SK-N-SH (cell line): ENCODE data around the gene LHFPL5. TPM values are rescaled to one million over a fixed set of nuclear protein-coding genes. Genes with fewer than 3 reads are reported as not detected.

Experiments
- CTCF ChIA-PET: fragments of 300-600, 350-600 bp; formaldehyde crosslinking; extraction: SDS; loops from one replicate; lab custom pipeline; 2021; lab: Yijun Ruan, JAX
- POLR2A ChIA-PET: fragments of 350-600 bp; sonication (Branson Sonifier 250); formaldehyde crosslinking; extraction: SDS; loops from one replicate; lab custom pipeline; 2020; ENCODE audit warnings: antibody characterized with exemption, inconsistent platforms; lab: Yijun Ruan, JAX
- DNase-seq: peaks from one replicate; pipeline ENCODE4 v3.0.0; 2012
- H2AFZ ChIP-seq: fragments of 200-600 bp; sonication (generic); 2 replicates; pipeline ENCODE4 v1.8.1; 2016; ENCODE audit warnings: antibody characterized with exemption, mild to moderate bottlenecking, low read depth
- H3F3A ChIP-seq: fragments of 200-600 bp; sonication (generic); replicated peaks from 2 replicates; pipeline ENCODE3; 2016; ENCODE audit warnings: antibody characterized with exemption, mild to moderate bottlenecking; ENCODE audit not compliant: insufficient read depth
- H3K27ac ChIP-seq, 2 experiments: fragments of 200-500 bp in 1 of 2; fragments of 200-600 bp in 1 of 2; sonication (Bioruptor generic) in 1 of 2; sonication (generic), shearing (Covaris generic) in 1 of 2; 2 replicates each; pipeline versions ENCODE4 v1.5.1 to v1.6.1; 2014 to 2016; ENCODE audit warnings: low read depth in 2 of 2, inconsistent platforms in 1 of 2, low read length in 1 of 2, mild to moderate bottlenecking in 1 of 2, mixed read lengths in 1 of 2
- H3K27me3 ChIP-seq: fragments of 200-600 bp; sonication (generic), shearing (Covaris generic); 2 replicates; pipeline ENCODE4 v1.6.1; 2016; ENCODE audit warnings: mixed run types; ENCODE audit not compliant: insufficient read depth
- H3K36me3 ChIP-seq, 2 experiments: fragments of 200-500 bp in 1 of 2; fragments of 200-600 bp in 1 of 2; sonication (Bioruptor generic) in 1 of 2; sonication (generic) in 1 of 2; replicated peaks in 1 of 2; 2 replicates each; pipeline versions ENCODE3 to v1.5.1; 2014 to 2016; ENCODE audit warnings: low read length in 1 of 2, mild to moderate bottlenecking in 1 of 2; ENCODE audit not compliant: insufficient read depth in 2 of 2, control insufficient read depth in 1 of 2
- H3K4me1 ChIP-seq, 2 experiments: fragments of 200-500 bp in 1 of 2; fragments of 200-600 bp in 1 of 2; sonication (Bioruptor generic) in 1 of 2; sonication (generic), shearing (Covaris generic) in 1 of 2; 2 replicates each; pipeline versions ENCODE4 v1.5.1 to v1.6.1; 2014 to 2016; ENCODE audit warnings: low read depth in 1 of 2, low read length in 1 of 2, mixed run types in 1 of 2; ENCODE audit not compliant: insufficient read depth in 2 of 2, control insufficient read depth in 1 of 2
- H3K4me2 ChIP-seq: fragments of 200-600 bp; sonication (generic), shearing (Covaris generic); 2 replicates; pipeline ENCODE4 v1.6.1; 2017; ENCODE audit warnings: mixed run types
- H3K4me3 ChIP-seq, 2 experiments: fragments of 200-500 bp in 1 of 2; fragments of 200-600 bp in 1 of 2; sonication (Bioruptor generic) in 1 of 2; sonication (generic), shearing (Covaris generic) in 1 of 2; 2 replicates each; pipeline versions ENCODE4 v1.5.1 to v1.8.1; 2014 to 2016; ENCODE audit warnings: low read depth in 2 of 2, inconsistent platforms in 1 of 2, low read length in 1 of 2, mild to moderate bottlenecking in 1 of 2, mixed read lengths in 1 of 2, moderate library complexity in 1 of 2
- H3K79me2 ChIP-seq: fragments of 200-600 bp; sonication (generic); 2 replicates; pipeline ENCODE4 v1.8.1; 2017; ENCODE audit warnings: mild to moderate bottlenecking; ENCODE audit not compliant: insufficient read depth
- H3K9ac ChIP-seq: fragments of 200-600 bp; sonication (generic); 2 replicates; pipeline ENCODE4 v1.6.1; 2017; ENCODE audit warnings: mixed run types
- H3K9me2 ChIP-seq: fragments of 200-600 bp; sonication (generic); 2 replicates; pipeline ENCODE4 v1.6.1; 2017; ENCODE audit warnings: mixed run types
- H3K9me3 ChIP-seq: fragments of 200-600 bp; sonication (generic); 2 replicates; pipeline ENCODE4 v1.6.1; 2017; ENCODE audit warnings: mixed run types, mild to moderate bottlenecking, moderate library complexity
- H4K20me1 ChIP-seq: fragments of 200-600 bp; sonication (generic); 2 replicates; pipeline ENCODE4 v1.6.1; 2017; ENCODE audit warnings: mild to moderate bottlenecking, mixed run types; ENCODE audit not compliant: insufficient read depth
- ELF1 ChIP-seq: IDR thresholded peaks from 2 replicates; pipeline ENCODE4 v1.4.0; 2012
- EP300 ChIP-seq, 2 experiments: IDR thresholded peaks; 2 replicates each; pipeline versions ENCODE4 v1.4.0 to v1.6.1; 2012; ENCODE audit warnings: borderline replicate concordance in 1 of 2, low read depth in 1 of 2, low read length in 1 of 2
- FOXM1 ChIP-seq: IDR thresholded peaks from 2 replicates; pipeline ENCODE4 v1.4.0; 2012; ENCODE audit warnings: low read depth, mild to moderate bottlenecking
- JUND ChIP-seq: IDR thresholded peaks from 2 replicates; pipeline ENCODE4 v1.4.0; 2012
- SMC3 ChIP-seq: IDR thresholded peaks from 2 replicates; pipeline ENCODE4 v1.6.1; 2012; ENCODE audit warnings: low read depth, low read length, improper control_type of control experiment
- TCF12 ChIP-seq: IDR thresholded peaks from 2 replicates; pipeline ENCODE4 v1.4.0; 2012
- TEAD4 ChIP-seq: IDR thresholded peaks from 2 replicates; pipeline ENCODE4 v1.4.0; 2012; ENCODE audit warnings: mild to moderate bottlenecking, borderline replicate concordance; ENCODE audit not compliant: insufficient read depth
- USF1 ChIP-seq: IDR thresholded peaks from 2 replicates; pipeline ENCODE4 v1.4.0; 2012; ENCODE audit warnings: low read depth, borderline replicate concordance
- WGBS: methylation state at CpG from one replicate; pipeline ENCODE4 v1.1.6; 2017; ENCODE audit warnings: low lambda C conversion rate; 5-methylcytosine and 5-hydroxymethylcytosine counted together
- polyA plus RNA-seq, 3 experiments: library from polyadenylated mRNA; depleted of rRNA; stranded (reverse); fragments of >200 nt; gene quantifications; 2 replicates each; pipeline ENCODE4 v1.2.3, GENCODE V29; 2012

Gene LHFPL5
- polyA plus RNA-seq, 1 of the 3 experiments (the other 2 are of a cell fraction): not detected

GRCh38 chr6:35771343-35771627 is 33.9 kb upstream of the LHFPL5 start:
- ChIA-PET CTCF (interaction anchor here (1.1 to 1.2 kb wide), 2 partner anchors 16 to 22 kb away, joined by 3 read pairs; no protein-coding TSS in a partner anchor), POLR2A (no interaction called here)
- Histone ChIP-seq H3K9me3 (no peaks in the 10 kb centered on the region), H3K4me3 (no peak overlapping the region), H3F3A (no peaks in the 10 kb centered on the region), H3K27me3 (peaks cover 9% of the 10 kb centered on the region; the same call in 1 of the 2 replicates), H3K27ac (no peak overlapping the region), H3K4me1 (no peaks in the 10 kb centered on the region), H2AFZ (no peak overlapping the region), H3K36me3 (no peaks in the 10 kb centered on the region), H3K4me2 (no peak overlapping the region), H3K79me2 (no peaks in the 10 kb centered on the region), H3K9ac (no peak overlapping the region), H4K20me1 (no peaks in the 10 kb centered on the region), H3K9me2 (no peaks in the 10 kb centered on the region)
- DNase-seq: no peak
- no peak for TF ChIP-seq SMC3
- no CpG with 5 or more reads among the region's 5 CpGs for WGBS

GRCh38 chr6:35774116-35774794 is 30.9 kb upstream of the LHFPL5 start:
- no peaks in the 10 kb centered on the region for H4K20me1 ChIP-seq
- no peaks in the 10 kb centered on the region for H3K9me2 ChIP-seq
- no peak overlapping the region for H3K4me2 ChIP-seq
- WGBS: 71% methylated on average over 11 of the region's 11 CpGs
- H3K27ac ChIP-seq: no peak overlapping the region
- ChIA-PET POLR2A (no interaction called here), CTCF (no interaction called here)
- DNase-seq: no peak
- no peak overlapping the region for H3K9ac ChIP-seq
- no peak for TF ChIP-seq TCF12
- no peak for TF ChIP-seq TEAD4
- no peaks in the 10 kb centered on the region for H3K79me2 ChIP-seq
- H2AFZ ChIP-seq: no peak overlapping the region
- no peaks in the 10 kb centered on the region for H3F3A ChIP-seq
- no peak overlapping the region for H3K4me3 ChIP-seq
- no peaks in the 10 kb centered on the region; a peak in 1 of 4 replicates for H3K4me1 ChIP-seq
- H3K9me3 ChIP-seq: no peaks in the 10 kb centered on the region
- no peaks in the 10 kb centered on the region for H3K36me3 ChIP-seq
- H3K27me3 ChIP-seq: peaks cover 12% of the 10 kb centered on the region; the same call in 1 of the 2 replicates

GRCh38 chr6:35775031-35775430 is 30.1 kb upstream of the LHFPL5 start:
- Histone ChIP-seq H3K79me2 (no peaks in the 10 kb centered on the region), H3K4me1 (no peaks in the 10 kb centered on the region; a peak in 1 of 4 replicates), H3K36me3 (no peaks in the 10 kb centered on the region), H3K27ac (no peak overlapping the region), H3K27me3 (peaks cover 12% of the 10 kb centered on the region; the same call in 1 of the 2 replicates), H3F3A (no peaks in the 10 kb centered on the region), H3K4me3 (no peak overlapping the region), H3K9me3 (no peaks in the 10 kb centered on the region), H3K9me2 (no peaks in the 10 kb centered on the region), H2AFZ (no peak overlapping the region), H3K9ac (no peak overlapping the region), H3K4me2 (no peak overlapping the region), H4K20me1 (no peaks in the 10 kb centered on the region)
- ChIA-PET CTCF (no interaction called here), POLR2A (no interaction called here)
- WGBS: 85% methylated on average over 6 of the region's 6 CpGs
- no peak for DNase-seq
- no peak for TF ChIP-seq ELF1
- no peak for TF ChIP-seq FOXM1
- TF ChIP-seq USF1: no peak
- TF ChIP-seq JUND: no peak
- TF ChIP-seq EP300 (IDR thresholded peaks at IDR 0.05; ENCODE audit: borderline replicate concordance in 1 of 2, low read depth in 1 of 2, low read length in 1 of 2): no peak
